ENCODE measurements around the gene LRRC36. TPM values are rescaled to one million over a fixed set of nuclear protein-coding genes. Genes with fewer than 3 reads are reported as not detected.
A peak's percentile ranks its signal among the peaks of the same experiment; 100 is the strongest.

Gene LRRC36
- total RNA-seq, 2 donors from 2014 or later: 1.6 to 7.0 TPM

DNA sequence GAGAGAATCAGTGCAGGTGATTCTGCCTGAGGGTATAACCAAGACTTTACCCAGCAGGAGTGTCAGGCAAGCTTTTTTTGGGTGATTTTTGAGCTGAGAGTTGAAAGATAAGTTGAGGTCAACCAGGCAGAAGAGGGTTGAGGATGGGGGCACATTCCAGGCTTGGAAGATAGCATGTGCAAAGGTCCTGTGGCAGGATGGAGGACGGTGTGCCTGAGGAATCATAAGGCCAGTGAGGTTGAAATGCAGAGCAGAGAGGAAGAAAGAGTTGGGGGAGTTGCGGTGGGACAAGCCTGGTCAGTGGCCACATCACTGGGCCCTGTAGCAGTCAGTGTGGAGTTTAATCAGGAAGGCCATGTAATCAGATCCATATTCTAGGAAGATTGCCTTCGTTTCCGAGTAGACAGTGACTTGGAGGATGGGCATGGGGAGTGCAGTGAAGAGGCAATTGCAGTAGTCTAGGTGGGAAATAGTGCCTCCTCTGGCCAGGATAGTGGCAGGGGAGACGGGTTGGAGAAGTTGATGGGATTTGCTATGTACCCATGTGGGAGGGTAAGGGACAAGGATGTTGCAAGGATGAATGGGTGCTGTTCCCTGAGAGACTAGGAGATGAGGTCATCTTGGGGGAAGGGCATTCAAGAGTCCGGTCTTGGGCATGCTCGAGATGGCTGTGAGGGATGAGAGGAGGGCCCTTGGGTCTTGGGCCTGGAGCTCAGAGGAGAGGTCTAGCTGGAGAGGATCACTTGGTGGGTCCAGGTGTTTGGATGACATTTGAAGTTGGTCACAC, 43.4 kb upstream of the LRRC36 start:
- ATAC-seq (no peak), DNase-seq (no peak)
- intact Hi-C loops (cut with DNase I): no loop called here
- no peak overlapping the region for H3K27ac ChIP-seq
- H3K27me3 ChIP-seq: no peaks in the 10 kb centered on the region
- no peak for TF ChIP-seq POLR2A (IDR thresholded peaks at IDR 0.05)
- TF ChIP-seq, protein P1, sequence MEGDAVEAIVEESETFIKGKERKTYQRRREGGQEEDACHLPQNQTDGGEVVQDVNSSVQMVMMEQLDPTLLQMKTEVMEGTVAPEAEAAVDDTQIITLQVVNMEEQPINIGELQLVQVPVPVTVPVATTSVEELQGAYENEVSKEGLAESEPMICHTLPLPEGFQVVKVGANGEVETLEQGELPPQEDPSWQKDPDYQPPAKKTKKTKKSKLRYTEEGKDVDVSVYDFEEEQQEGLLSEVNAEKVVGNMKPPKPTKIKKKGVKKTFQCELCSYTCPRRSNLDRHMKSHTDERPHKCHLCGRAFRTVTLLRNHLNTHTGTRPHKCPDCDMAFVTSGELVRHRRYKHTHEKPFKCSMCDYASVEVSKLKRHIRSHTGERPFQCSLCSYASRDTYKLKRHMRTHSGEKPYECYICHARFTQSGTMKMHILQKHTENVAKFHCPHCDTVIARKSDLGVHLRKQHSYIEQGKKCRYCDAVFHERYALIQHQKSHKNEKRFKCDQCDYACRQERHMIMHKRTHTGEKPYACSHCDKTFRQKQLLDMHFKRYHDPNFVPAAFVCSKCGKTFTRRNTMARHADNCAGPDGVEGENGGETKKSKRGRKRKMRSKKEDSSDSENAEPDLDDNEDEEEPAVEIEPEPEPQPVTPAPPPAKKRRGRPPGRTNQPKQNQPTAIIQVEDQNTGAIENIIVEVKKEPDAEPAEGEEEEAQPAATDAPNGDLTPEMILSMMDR (IDR thresholded peaks at IDR 0.05): no peak
- no peaks in the 10 kb centered on the region for H3K9me3 ChIP-seq
- H3K4me1 ChIP-seq: peaks cover 22% of the 10 kb centered on the region
- 90 to 91% methylated on average over 7 of the region's 7 CpGs for WGBS, 2 donors
- H3K4me3 ChIP-seq: no peak overlapping the region
- H3K36me3 ChIP-seq (replicated peaks in 1 of 2; ENCODE audit: insufficient read depth in 1 of 2, low read depth in 2 of 2): no peaks in the 10 kb centered on the region

DNA sequence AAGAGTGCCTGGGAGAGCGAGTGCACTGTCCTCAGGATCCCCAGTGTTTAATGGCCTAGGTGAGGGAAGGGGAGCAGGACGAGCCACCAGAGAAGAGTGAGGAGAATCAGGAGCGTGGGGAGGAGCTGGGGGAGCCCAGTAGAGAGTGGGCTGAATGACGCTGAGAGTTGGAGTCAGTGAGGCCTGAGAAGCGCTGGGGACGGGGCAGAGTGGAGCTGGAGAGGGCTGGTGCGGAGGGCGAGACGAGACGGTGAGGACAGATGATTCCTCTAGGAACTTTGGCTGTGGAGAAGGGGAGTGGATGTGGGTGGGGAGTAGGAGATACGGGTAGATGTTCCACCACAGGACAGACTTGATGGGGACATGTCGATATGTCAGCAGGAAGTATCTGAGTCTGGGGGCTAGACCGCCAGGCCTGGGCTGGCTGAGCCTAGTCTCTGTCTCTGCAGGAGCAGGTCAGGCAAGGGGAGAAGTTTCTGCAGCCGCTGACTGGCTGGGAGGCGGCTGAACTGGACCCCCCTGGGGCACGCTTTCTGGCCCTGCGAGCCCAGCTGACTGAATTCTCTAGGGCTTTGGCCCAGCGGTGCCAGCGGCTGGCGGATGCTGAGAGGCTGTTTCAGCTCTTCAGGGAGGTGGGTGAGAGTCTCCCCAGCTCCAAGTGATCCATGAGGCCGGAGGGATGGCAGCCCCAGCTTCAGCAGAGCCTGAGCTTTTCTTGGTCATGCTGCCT, 42.6 kb upstream of the LRRC36 start:
- intact Hi-C loops (cut with DNase I): no loop called here
- no peak for ATAC-seq
- no peak for TF ChIP-seq POLR2A (IDR thresholded peaks at IDR 0.05)
- TF ChIP-seq, protein P1 (IDR thresholded peaks at IDR 0.05): no peak
- H3K27ac ChIP-seq: no peak overlapping the region
- whole genome bisulfite sequencing, 2 donors: 85 to 91% methylated on average over 16 to 21 of the region's 21 CpGs
- no peaks in the 10 kb centered on the region for H3K9me3 ChIP-seq
- no peaks in the 10 kb centered on the region for H3K36me3 ChIP-seq (replicated peaks in 1 of 2; ENCODE audit: insufficient read depth in 1 of 2, low read depth in 2 of 2)
- peaks cover 14% of the 10 kb centered on the region for H3K4me1 ChIP-seq
- no peak overlapping the region for H3K4me3 ChIP-seq
- DNase-seq: no peak
- H3K27me3 ChIP-seq: no peaks in the 10 kb centered on the region

DNA sequence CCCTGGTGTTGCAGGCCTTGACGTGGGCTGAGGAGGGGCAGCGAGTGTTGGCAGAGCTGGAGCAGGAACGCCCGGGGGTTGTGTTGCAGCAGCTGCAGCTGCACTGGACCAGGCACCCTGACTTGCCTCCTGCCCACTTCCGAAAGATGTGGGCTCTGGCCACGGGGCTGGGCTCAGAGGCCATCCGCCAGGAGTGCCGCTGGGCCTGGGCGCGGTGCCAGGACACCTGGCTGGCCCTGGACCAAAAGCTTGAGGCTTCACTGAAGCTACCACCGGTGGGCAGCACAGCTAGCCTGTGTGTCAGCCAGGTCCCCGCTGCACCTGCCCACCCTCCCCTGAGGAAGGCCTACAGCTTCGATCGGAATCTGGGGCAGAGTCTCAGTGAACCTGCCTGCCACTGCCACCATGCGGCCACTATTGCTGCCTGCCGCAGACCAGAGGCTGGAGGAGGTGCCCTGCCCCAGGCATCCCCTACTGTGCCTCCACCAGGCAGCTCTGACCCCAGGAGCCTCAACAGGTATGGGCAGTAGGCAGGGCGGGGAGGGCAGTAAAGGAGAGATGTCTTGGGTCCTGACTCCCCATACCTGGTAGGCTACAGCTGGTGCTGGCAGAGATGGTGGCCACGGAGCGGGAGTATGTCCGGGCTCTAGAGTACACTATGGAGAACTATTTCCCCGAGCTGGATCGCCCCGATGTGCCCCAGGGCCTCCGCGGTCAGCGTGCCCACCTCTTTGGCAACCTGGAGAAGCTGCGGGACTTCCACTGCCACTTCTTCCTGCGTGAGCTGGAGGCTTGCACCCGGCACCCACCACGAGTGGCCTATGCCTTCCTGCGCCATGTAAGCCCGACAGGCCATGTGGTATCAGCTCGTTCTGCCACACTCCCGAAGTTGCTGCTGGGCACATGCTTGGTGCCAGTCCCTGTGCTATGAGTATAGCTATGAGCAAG, 41.6 kb upstream of the LRRC36 start:
- Histone ChIP-seq H3K4me1 (peaks cover 7% of the 10 kb centered on the region), H3K4me3 (no peak overlapping the region), H3K27ac (no peak overlapping the region), H3K9me3 (no peaks in the 10 kb centered on the region), H3K36me3 (replicated peaks in 1 of 2; ENCODE audit: insufficient read depth in 1 of 2, low read depth in 2 of 2) (no peaks in the 10 kb centered on the region), H3K27me3 (no peaks in the 10 kb centered on the region)
- DNase-seq: peak; percentile 65 to 80 (median 76)
- 51 to 56% methylated on average over 18 to 34 of the region's 34 CpGs for WGBS, 2 donors
- peak; percentile 76 for ATAC-seq
- TF ChIP-seq, protein P1 (IDR thresholded peaks at IDR 0.05): peak; percentile 50 to 69 (median 64)
- no peak for TF ChIP-seq POLR2A (IDR thresholded peaks at IDR 0.05)
- intact Hi-C loops (cut with DNase I): no loop called here

DNA sequence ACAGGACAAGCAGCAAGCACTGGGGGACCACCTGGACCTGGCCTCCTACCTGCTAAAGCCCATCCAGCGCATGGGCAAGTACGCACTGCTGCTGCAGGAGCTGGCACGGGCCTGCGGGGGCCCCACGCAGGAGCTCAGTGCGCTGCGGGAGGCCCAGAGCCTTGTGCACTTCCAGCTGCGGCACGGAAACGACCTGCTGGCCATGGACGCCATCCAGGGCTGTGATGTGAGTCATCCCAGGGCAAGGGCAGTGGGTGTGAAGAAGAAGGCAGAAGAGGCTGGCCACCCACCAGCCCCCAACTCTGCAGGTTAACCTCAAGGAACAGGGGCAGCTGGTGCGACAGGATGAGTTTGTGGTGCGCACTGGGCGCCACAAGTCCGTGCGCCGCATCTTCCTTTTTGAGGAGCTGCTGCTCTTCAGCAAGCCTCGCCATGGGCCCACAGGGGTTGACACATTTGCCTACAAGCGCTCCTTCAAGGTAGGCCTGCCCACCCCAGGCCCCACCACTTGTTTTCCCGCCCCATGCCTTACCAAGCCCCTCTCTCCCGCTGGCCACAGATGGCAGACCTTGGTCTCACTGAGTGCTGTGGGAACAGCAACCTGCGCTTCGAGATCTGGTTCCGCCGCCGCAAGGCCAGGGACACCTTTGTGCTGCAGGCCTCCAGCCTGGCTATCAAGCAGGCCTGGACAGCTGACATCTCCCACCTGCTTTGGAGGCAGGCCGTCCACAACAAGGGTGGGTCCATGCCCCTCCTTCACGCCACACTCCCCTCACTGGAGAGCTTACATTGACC, 40.0 kb upstream of the LRRC36 start:
- TF ChIP-seq POLR2A (IDR thresholded peaks at IDR 0.05): no peak
- TF ChIP-seq, protein P1 (IDR thresholded peaks at IDR 0.05): no peak
- Histone ChIP-seq H3K27me3 (no peaks in the 10 kb centered on the region), H3K27ac (no peak overlapping the region), H3K4me3 (no peak overlapping the region), H3K36me3 (replicated peaks in 1 of 2; ENCODE audit: insufficient read depth in 1 of 2, low read depth in 2 of 2) (no peaks in the 10 kb centered on the region), H3K4me1 (peaks cover 7% of the 10 kb centered on the region), H3K9me3 (no peaks in the 10 kb centered on the region)
- intact Hi-C loops (cut with DNase I): no loop called here
- 91 to 93% methylated on average over 24 to 28 of the region's 28 CpGs for WGBS, 2 donors
- DNase-seq (no peak), ATAC-seq (no peak)
